ENCODE results near the gene LIPC. TPM values are rescaled to one million over a fixed set of nuclear protein-coding genes. Genes with fewer than 3 reads are reported as not detected.
"Not testable (repeated sequence)": the region's sequence is repeated elsewhere in the genome, so short reads cannot be mapped to it uniquely, and the experiment has no call there.

LIPC gene
- total RNA-seq, 3 donors from 2014 or later (not counting 1 experiment from before 2014, with no cell fraction given), result 5.3 to 7.1 (median 5.3) TPM

DNA sequence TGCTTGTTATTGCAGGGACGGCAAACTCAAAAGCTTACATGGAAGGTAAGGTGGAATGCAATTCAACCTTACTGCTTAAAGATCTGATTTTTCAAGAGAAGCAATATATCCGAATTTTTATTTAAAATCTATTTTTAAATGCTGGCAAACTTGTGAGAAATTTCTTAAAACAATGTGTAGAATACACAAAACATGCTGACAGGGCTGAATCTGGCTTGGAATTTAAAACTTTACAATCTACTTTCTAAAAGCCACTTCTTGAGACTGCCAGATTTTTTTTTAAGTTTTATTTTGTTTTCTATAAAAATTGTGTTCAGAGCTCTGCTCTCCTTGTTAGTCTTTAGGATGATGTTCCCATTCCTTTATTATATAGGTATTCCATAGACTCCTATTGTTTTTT is 171.0 kb downstream of the LIPC start:
- Mint-ChIP-seq H3K36me3 (peaks cover 18% of the 10 kb centered on the region), H3K27me3 (ENCODE audit: low read depth in 2 of 2) (no peaks in the 10 kb centered on the region), H3K4me3 (no peak overlapping the region), H3K4me1 (peaks cover 34 to 50% of the 10 kb centered on the region in 2 donors), H3K9me3 (no peaks in the 10 kb centered on the region), H3K27ac (no peak overlapping the region)
- 100% methylated on average over 1 of the region's 2 CpGs for WGBS (ENCODE audit: insufficient coverage)
- intact Hi-C loops (cut with micrococcal nuclease), result no loop called here
- Histone ChIP-seq H3K4me3 (ENCODE audit: low read length) (no peak overlapping the region), H3K27ac (ENCODE audit: low read length) (no peak overlapping the region), H3K9me3 (ENCODE audit: control insufficient read depth, insufficient read depth, low read length) (no peaks in the 10 kb centered on the region), H3K4me1 (ENCODE audit: control insufficient read depth, insufficient read depth, low read length) (peaks cover 6% of the 10 kb centered on the region), H3K27me3 (ENCODE audit: control insufficient read depth, insufficient read depth, low read length) (no peaks in the 10 kb centered on the region), H3K36me3 (ENCODE audit: control insufficient read depth, insufficient read depth, low read length) (peaks cover 33% of the 10 kb centered on the region)
- DNase-seq, result no peak
- ATAC-seq, result no peak
- no peak for TF ChIP-seq CTCF (IDR thresholded peaks at IDR 0.05)

DNA sequence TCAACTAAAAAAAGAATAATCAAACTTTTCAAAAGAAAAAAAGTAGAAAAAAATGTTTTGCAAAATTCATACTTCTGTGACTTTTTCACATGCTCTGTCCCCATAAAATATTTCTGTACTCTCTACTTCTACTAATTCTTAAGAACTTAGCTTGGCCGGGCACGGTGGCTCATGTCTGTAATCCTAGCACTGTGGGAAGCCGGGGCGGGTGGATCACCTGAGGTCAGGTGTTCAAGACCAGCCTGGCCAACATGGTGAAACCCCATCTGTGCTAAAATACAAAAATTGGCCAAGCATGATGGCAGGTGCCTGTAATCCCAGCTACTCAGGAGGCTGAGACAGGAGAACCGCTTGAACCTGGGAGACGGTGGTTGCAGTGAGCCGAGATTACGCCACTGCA is 172.1 kb downstream of the LIPC start:
- Mint-ChIP-seq H3K36me3 (peaks cover 18% of the 10 kb centered on the region), H3K4me1 (peaks cover 34 to 46% of the 10 kb centered on the region in 2 donors)
- DNase-seq; H3K9me3 ChIP-seq (ENCODE audit: control insufficient read depth, insufficient read depth, low read length); H3K4me3 ChIP-seq (ENCODE audit: low read length); H3K27me3 ChIP-seq (ENCODE audit: control insufficient read depth, insufficient read depth, low read length); H3K4me1 ChIP-seq (ENCODE audit: control insufficient read depth, insufficient read depth, low read length); intact Hi-C loops (cut with micrococcal nuclease); ATAC-seq; H3K9me3 Mint-ChIP-seq; H3K27ac Mint-ChIP-seq; H3K27me3 Mint-ChIP-seq (ENCODE audit: low read depth in 2 of 2); H3K27ac ChIP-seq (ENCODE audit: low read length); H3K4me3 Mint-ChIP-seq: not testable (repeated sequence)
- H3K36me3 ChIP-seq (ENCODE audit: control insufficient read depth, insufficient read depth, low read length), result peaks cover 33% of the 10 kb centered on the region
- over 99% methylated on average over 8 of the region's 8 CpGs for WGBS (ENCODE audit: insufficient coverage)

GRCh38 chr15:58604455-58604923 is 172.7 kb downstream of the LIPC start:
- ATAC-seq, result no peak
- peaks cover 38 to 48% of the 10 kb centered on the region in 2 donors for H3K4me1 Mint-ChIP-seq

DNA sequence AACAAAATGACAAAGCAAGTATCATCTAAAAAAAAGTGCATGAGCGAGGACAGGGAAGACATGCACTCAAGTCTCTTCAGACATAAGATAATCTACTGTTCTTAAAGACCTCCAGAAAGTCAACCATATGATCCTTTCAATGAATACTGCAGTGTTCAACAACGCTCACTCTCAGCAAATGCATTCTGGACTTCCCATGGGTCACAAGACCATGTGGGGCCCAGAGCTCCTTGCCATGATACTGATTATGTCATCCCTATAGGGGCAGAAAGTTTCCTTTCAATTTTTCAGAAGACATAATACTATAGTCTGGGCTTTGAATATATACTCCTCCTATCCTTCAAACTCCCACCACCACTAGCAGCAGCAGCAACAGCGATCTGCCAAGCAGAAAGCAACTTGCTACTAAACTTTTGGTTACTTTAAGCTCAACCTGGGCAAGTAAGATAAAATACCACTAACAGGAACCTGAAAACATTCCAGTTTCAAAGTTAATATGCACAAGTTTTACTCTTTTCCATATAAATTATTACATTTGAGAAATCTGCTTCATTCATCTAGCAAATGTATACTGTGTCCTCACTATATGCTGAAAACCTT is 174.2 kb downstream of the LIPC start:
- Histone ChIP-seq H3K4me1 (ENCODE audit: control insufficient read depth, insufficient read depth, low read length) (no peaks in the 10 kb centered on the region), H3K9me3 (ENCODE audit: control insufficient read depth, insufficient read depth, low read length) (no peaks in the 10 kb centered on the region), H3K27ac (ENCODE audit: low read length) (no peak overlapping the region), H3K4me3 (ENCODE audit: low read length) (no peak overlapping the region), H3K36me3 (ENCODE audit: control insufficient read depth, insufficient read depth, low read length) (peaks cover 39% of the 10 kb centered on the region), H3K27me3 (ENCODE audit: control insufficient read depth, insufficient read depth, low read length) (no peaks in the 10 kb centered on the region)
- Mint-ChIP-seq H3K9me3 (no peaks in the 10 kb centered on the region), H3K36me3 (peaks cover 27% of the 10 kb centered on the region), H3K27ac (peak overlapping the region; percentile 82 to 90), H3K4me3 (no peak overlapping the region), H3K4me1 (peaks cover 41 to 52% of the 10 kb centered on the region in 2 donors), H3K27me3 (ENCODE audit: low read depth in 2 of 2) (no peaks in the 10 kb centered on the region)
- intact Hi-C loops (cut with micrococcal nuclease), result no loop called here
- ATAC-seq (no peak), DNase-seq (no peak)
- no peak for TF ChIP-seq CTCF (IDR thresholded peaks at IDR 0.05)
- WGBS (ENCODE audit: insufficient coverage), result 94% methylated on average over 3 of the region's 3 CpGs

More at GRCh38 chr15:58604455-58604923, 172.7 kb downstream of the LIPC start:
- H3K4me3 Mint-ChIP-seq, result no peak overlapping the region
- H3K36me3 Mint-ChIP-seq, result peaks cover 19% of the 10 kb centered on the region
- Histone ChIP-seq H3K27me3 (ENCODE audit: control insufficient read depth, insufficient read depth, low read length) (no peaks in the 10 kb centered on the region), H3K27ac (ENCODE audit: low read length) (no peak overlapping the region), H3K9me3 (ENCODE audit: control insufficient read depth, insufficient read depth, low read length) (no peaks in the 10 kb centered on the region), H3K4me3 (ENCODE audit: low read length) (no peak overlapping the region), H3K36me3 (ENCODE audit: control insufficient read depth, insufficient read depth, low read length) (peaks cover 31% of the 10 kb centered on the region), H3K4me1 (ENCODE audit: control insufficient read depth, insufficient read depth, low read length) (no peaks in the 10 kb centered on the region)
- DNase-seq, result no peak
- WGBS (ENCODE audit: insufficient coverage), result 98% methylated on average over 3 of the region's 4 CpGs
- no peak overlapping the region for H3K27ac Mint-ChIP-seq
- TF ChIP-seq CTCF (IDR thresholded peaks at IDR 0.05), result no peak
- H3K9me3 Mint-ChIP-seq, result no peaks in the 10 kb centered on the region
- H3K27me3 Mint-ChIP-seq (ENCODE audit: low read depth in 2 of 2), result no peaks in the 10 kb centered on the region
- intact Hi-C loops (cut with micrococcal nuclease), result no loop called here
